Peyer's patch (tissue), 4 donors: ENCODE measurements around the gene TBPL2. TPM values are rescaled to one million over a fixed set of nuclear protein-coding genes. Genes with fewer than 3 reads are reported as not detected.

Source experiments
- DNase-seq, 3 donors: peaks; one replicate each; pipeline ENCODE4 v3.0.0-alpha.2; 2017 to 2019
- H3K27ac ChIP-seq, 4 donors: fragments of 200-600 bp; sonication (generic); one replicate each; pipeline ENCODE4 v1.5.1; 2016 to 2019
- H3K27me3 ChIP-seq, 2 donors: fragments of 200-600 bp; sonication (generic); one replicate each; pipeline ENCODE4 v1.5.1; 2019
- H3K36me3 ChIP-seq, 3 donors: fragments of 200-600 bp; sonication (generic); one replicate each; pipeline ENCODE4 v1.5.1; 2016 to 2019
- H3K4me1 ChIP-seq, 4 donors: fragments of 200-600 bp; sonication (generic); one replicate each; pipeline ENCODE4 v1.5.1; 2016 to 2019
- H3K4me3 ChIP-seq, 4 donors: fragments of 200-600 bp; sonication (generic); 1 replicate in 3 of 4; 2 replicates in 1 of 4; pipeline ENCODE4 v1.5.1; 2016 to 2019; ENCODE audit warnings: mild to moderate bottlenecking in 1 of 4
- H3K9me3 ChIP-seq, 4 donors: fragments of 200-600 bp; sonication (generic); one replicate each; pipeline ENCODE4 v1.5.1; 2016 to 2019; ENCODE audit warnings: mild to moderate bottlenecking in 1 of 4
- POLR2A ChIP-seq, 2 donors: fragments of 450-650 bp; IDR thresholded peaks; one replicate each; pipeline ENCODE4 v1.5.1; 2017; ENCODE audit warnings: antibody characterized with exemption in 2 of 2, mild to moderate bottlenecking in 2 of 2, moderate library complexity in 2 of 2
- total RNA-seq, 4 donors: library from RNA; depleted of rRNA; stranded (reverse); fragments of >200 nt; gene quantifications; one replicate each; pipeline ENCODE4 v1.1.0, GENCODE V29; 2016
- TF ChIP-seq, protein P1 (sequence below), 6 experiments: fragments of 450-650 bp in 4 of 6; fragments of 200-600 bp in 2 of 6; sonication (generic) in 1 of 6; IDR thresholded peaks; one replicate each; pipeline ENCODE4 v1.5.1; 2017 to 2019; ENCODE audit warnings: antibody characterized with exemption in 6 of 6, mild to moderate bottlenecking in 3 of 6, moderate library complexity in 1 of 6

TBPL2 gene
- total RNA-seq, 4 donors from 2014 or later, result not detected

DNA sequence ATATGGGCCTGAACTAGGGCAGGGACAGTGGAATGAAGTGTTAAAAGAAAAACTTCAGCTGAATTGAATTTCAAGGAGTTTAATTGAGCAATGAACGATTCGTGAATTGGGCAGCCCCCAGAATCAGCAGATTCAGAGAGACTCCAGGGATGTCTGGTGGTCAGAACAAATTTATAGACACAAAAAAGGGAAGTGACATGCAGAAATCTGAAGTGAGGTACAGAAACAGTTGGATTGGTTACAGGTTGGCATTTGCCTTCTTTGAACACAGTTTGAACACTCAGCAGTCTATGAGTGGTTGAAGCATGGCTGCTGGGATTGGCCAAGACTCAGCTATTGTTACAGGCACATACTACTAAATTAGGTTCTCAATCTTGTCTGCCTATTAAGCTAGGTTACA lies 9.7 kb upstream of the TBPL2 start:
- Histone ChIP-seq H3K4me3 (no peak overlapping the region), H3K27me3 (no peaks in the 10 kb centered on the region), H3K36me3 (no peaks in the 10 kb centered on the region), H3K4me1 (peaks cover 0 to 35% (median 0%) of the 10 kb centered on the region in 4 donors), H3K9me3 (no peaks in the 10 kb centered on the region), H3K27ac (no peak overlapping the region)
- no peak for DNase-seq
- TF ChIP-seq POLR2A (IDR thresholded peaks at IDR 0.05), result no peak
- TF ChIP-seq, protein P1, sequence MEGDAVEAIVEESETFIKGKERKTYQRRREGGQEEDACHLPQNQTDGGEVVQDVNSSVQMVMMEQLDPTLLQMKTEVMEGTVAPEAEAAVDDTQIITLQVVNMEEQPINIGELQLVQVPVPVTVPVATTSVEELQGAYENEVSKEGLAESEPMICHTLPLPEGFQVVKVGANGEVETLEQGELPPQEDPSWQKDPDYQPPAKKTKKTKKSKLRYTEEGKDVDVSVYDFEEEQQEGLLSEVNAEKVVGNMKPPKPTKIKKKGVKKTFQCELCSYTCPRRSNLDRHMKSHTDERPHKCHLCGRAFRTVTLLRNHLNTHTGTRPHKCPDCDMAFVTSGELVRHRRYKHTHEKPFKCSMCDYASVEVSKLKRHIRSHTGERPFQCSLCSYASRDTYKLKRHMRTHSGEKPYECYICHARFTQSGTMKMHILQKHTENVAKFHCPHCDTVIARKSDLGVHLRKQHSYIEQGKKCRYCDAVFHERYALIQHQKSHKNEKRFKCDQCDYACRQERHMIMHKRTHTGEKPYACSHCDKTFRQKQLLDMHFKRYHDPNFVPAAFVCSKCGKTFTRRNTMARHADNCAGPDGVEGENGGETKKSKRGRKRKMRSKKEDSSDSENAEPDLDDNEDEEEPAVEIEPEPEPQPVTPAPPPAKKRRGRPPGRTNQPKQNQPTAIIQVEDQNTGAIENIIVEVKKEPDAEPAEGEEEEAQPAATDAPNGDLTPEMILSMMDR (IDR thresholded peaks at IDR 0.05), result no peak

DNA sequence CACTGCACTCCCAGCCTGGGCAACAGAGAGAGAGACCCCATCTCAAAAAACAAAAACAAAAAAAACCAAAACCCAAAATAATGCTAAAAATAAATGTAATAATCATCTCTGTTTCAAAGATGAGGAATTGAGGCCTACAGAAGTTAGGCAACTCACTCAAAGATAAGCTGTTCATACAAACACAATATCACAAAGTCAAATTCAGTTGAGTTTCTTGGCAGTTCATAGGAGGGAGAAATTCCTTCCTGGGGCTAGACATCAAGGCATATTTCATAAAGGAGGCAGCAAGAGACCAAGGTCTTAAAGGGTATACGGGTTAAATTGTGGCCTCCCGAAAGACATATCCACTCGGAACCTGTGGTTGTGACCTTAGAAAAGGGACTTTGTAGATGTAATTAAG lies 8.7 kb upstream of the TBPL2 start:
- no peaks in the 10 kb centered on the region for H3K27me3 ChIP-seq
- no peaks in the 10 kb centered on the region for H3K36me3 ChIP-seq
- H3K9me3 ChIP-seq, result no peaks in the 10 kb centered on the region
- DNase-seq, result no peak
- no peak overlapping the region for H3K27ac ChIP-seq
- TF ChIP-seq POLR2A (IDR thresholded peaks at IDR 0.05), result no peak
- TF ChIP-seq, protein P1 (IDR thresholded peaks at IDR 0.05), result no peak
- peaks cover 0 to 26% (median 0%) of the 10 kb centered on the region in 4 donors for H3K4me1 ChIP-seq
- H3K4me3 ChIP-seq, result no peak overlapping the region

DNA sequence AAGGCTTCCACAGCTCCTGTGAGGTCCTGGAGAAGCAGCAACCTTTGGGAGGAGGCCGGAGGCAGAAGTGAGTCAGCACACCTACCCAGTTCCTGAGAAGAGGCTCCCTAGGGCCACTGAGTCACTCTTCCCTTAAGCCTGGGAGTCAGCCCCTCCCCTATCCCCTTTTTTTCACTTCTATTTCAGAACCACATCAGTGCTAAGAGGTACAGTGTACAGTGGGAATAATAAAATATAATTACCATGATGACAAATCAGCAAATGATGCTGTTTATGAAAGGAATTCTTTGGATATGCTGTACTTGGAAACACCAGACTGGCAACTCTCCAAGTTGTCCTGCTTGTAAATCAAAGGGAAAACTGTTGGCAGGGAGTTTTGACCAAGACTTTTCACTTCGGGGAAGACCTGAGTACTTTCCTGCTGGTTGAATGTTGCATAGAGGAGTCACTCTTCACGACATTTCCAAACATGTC lies 7.8 kb upstream of the TBPL2 start:
- TF ChIP-seq, protein P1 (IDR thresholded peaks at IDR 0.05), result no peak
- no peak for TF ChIP-seq POLR2A (IDR thresholded peaks at IDR 0.05)
- H3K27me3 ChIP-seq, result no peaks in the 10 kb centered on the region
- no peak overlapping the region for H3K4me3 ChIP-seq
- no peaks in the 10 kb centered on the region for H3K36me3 ChIP-seq
- H3K9me3 ChIP-seq, result no peaks in the 10 kb centered on the region
- DNase-seq, result peak in 1 of 3 donors; percentile 82
- no peak overlapping the region for H3K27ac ChIP-seq
- peaks cover 0 to 17% (median 0%) of the 10 kb centered on the region in 4 donors for H3K4me1 ChIP-seq

DNA sequence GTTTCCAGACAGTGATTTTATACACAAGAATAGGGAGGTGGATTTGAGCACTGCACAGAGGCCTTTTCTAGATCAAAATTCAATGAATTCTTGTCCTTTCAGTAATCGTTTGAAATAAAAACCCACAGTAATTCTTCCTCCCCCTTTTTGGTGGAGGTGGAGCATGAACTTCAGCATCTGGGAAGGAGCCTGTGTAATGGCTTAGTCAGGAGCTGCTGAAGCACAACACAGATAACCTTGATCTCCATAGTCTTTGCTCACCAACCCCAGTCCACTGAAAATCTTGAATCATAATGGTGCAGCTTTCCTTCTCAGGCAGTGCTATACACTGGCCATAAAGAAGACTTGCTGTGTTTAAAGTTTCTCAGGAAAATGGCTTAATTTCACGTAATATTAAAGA lies 6.4 kb upstream of the TBPL2 start:
- Histone ChIP-seq H3K4me3 (no peak overlapping the region), H3K27ac (no peak overlapping the region), H3K36me3 (no peaks in the 10 kb centered on the region), H3K27me3 (no peaks in the 10 kb centered on the region), H3K9me3 (no peaks in the 10 kb centered on the region), H3K4me1 (peaks cover 0 to 15% (median 0%) of the 10 kb centered on the region in 4 donors)
- no peak for DNase-seq
- no peak for TF ChIP-seq POLR2A (IDR thresholded peaks at IDR 0.05)
- TF ChIP-seq, protein P1 (IDR thresholded peaks at IDR 0.05), result no peak

DNA sequence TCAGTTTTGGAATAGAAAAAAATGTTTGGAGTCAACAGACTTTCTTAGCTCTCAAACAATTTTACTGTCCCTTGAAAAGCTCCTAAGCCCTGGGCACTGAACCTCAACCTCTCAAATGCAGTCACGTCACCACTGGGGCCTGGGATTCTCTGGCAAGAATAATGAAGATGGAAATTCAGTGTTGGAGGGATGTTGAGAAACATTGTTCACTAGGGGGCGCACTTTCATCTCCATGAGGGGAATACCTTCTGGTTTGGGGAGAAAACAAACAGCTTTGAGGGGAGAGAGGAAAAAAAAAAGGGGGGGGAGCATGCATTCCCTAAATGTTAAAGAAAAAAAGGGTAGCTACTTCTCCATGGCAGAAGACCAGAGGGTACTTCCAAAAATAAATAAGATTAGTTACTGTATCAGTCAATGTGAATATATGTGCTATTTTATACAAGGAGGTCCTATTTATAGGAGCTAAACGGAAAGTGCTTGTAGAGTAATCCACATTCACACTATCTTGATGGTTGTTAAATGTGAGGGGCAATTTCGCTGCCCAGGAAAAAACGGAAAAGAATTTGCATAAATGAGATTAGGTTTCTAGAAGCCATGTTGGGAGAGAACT lies 5.8 kb upstream of the TBPL2 start:
- no peak overlapping the region for H3K4me3 ChIP-seq
- TF ChIP-seq, protein P1 (IDR thresholded peaks at IDR 0.05), result peak; percentile 27 to 75 (median 60)
- no peak for TF ChIP-seq POLR2A (IDR thresholded peaks at IDR 0.05)
- peaks cover 0 to 9% (median 0%) of the 10 kb centered on the region in 4 donors for H3K4me1 ChIP-seq
- H3K27me3 ChIP-seq, result no peaks in the 10 kb centered on the region
- no peaks in the 10 kb centered on the region for H3K36me3 ChIP-seq
- H3K9me3 ChIP-seq, result no peaks in the 10 kb centered on the region
- peak in 2 of 3 donors; percentile 49 to 78 for DNase-seq
- H3K27ac ChIP-seq, result no peak overlapping the region
